Mammary epithelial cell (primary cell): ENCODE data around the gene IFT122.

Experiments used
- CTCF ChIP-seq, 2 donors: IDR thresholded peaks in 1 of 2; conservative IDR thresholded peaks in 1 of 2; 2 replicates each; pipeline ENCODE4 v1.5.1; 2011 to 2012; ENCODE audit warnings: inconsistent platforms in 2 of 2, low read length in 2 of 2, mild to moderate bottlenecking in 2 of 2, control low read depth in 1 of 2, low read depth in 1 of 2; ENCODE audit not compliant: insufficient read depth in 1 of 2; ENCODE audit errors: extremely low read depth in 1 of 2
- EZH2 ChIP-seq: IDR thresholded peaks from 2 replicates; pipeline ENCODE4 v1.6.1; 2012; ENCODE audit warnings: low read length, inconsistent platforms, borderline replicate concordance

DNA sequence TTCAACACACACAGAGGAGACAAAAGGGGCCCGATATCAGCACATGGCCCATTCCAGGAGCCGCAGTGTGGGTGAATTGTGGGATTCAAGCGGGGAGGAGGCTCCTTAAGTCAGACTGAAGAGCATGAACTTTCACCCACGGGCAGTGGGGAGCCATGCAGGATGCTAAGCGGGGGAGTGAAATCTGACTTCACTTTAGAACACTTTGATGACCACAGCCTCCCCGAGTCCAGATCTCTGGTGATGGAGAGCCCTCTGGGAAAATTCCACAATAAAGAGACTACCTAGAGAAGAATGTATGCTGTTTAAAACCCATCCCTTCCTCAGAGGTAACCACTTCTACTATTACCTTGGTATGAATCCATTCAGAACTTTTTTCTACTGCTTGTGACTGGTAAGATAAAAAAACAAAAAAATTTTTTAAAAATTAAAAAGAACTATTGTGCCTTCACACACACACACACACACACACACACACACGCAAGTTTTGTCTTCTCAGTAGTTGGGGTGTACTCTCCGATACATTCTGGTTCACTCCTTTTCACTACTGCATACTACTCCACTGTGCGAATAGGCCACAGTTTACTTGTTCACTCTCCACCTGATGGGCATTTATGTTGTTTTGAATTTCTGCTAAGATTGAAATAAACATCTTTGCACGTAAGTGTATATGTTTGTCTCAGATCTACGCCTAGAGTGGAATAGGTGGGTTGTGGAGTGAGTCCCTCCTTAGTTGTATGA, 100.9 kb downstream of the IFT122 start:
- TF ChIP-seq EZH2 (no peak), CTCF (conservative IDR thresholded peaks at IDR 0.05 in 1 of 2, IDR thresholded peaks at IDR 0.05 in 1 of 2; ENCODE audit: extremely low read depth in 1 of 2, insufficient read depth in 1 of 2, low read depth in 1 of 2, low read length in 2 of 2) (no peak)
